ENCODE results near the gene BMI1.

DNA sequence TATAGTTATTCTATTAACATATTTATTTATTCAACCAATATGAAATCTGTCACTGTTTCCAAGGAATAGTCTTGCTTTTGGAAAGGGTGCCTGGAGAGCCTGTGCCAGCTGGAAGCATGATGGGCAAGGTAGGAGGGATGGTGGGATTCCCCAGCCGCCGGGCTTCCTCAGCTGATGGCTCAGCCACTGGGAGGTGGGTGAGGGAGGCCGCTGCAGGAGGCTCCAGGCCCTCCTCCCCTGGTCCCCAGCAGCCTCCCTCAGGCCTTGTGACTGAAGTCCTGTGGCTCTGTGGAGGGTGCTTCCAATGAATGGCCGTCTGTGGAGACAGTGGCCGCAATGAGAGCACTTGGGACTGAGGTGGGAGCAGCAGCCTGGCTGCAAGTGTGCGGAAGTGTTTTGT is 51.4 kb downstream of the BMI1 start:
- TF ChIP-seq CTCF (IDR thresholded peaks at IDR 0.05; ENCODE audit: extremely low read depth in 1 of 2, insufficient read depth in 1 of 2, low read depth in 1 of 2, low read length in 2 of 2) (no peak), POLR2A (IDR thresholded peaks at IDR 0.05; ENCODE audit: low read depth, low read length) (no peak), EZH2 (IDR thresholded peaks at IDR 0.05; ENCODE audit: borderline replicate concordance, low read depth, low read length, severe bottlenecking) (no peak), POLR2AphosphoS5 (IDR thresholded peaks at IDR 0.05; ENCODE audit: insufficient read depth, low read depth, low read length) (no peak), MAX (IDR thresholded peaks at IDR 0.05; ENCODE audit: insufficient read depth, insufficient read length) (no peak)

Measured in endothelial cell of umbilical vein (primary cell).